HG02571 (cell line): ENCODE measurements around the gene MSTN.
"Not testable (repeated sequence)": the region's sequence is repeated elsewhere in the genome, so short reads cannot be mapped to it uniquely, and the experiment has no call there.

Source experiments
- ATAC-seq: cut with Tn5 transposase; IDR thresholded peaks from one replicate; pipeline ENCODE4 v1.9.1; 2021; ENCODE audit warnings: mild to moderate bottlenecking, moderate library complexity; ENCODE audit not compliant: unreplicated experiment

MSTN gene

GRCh38 chr2:190065839-190066238 is 3.3 kb upstream of the MSTN start:
- no peak for ATAC-seq

DNA sequence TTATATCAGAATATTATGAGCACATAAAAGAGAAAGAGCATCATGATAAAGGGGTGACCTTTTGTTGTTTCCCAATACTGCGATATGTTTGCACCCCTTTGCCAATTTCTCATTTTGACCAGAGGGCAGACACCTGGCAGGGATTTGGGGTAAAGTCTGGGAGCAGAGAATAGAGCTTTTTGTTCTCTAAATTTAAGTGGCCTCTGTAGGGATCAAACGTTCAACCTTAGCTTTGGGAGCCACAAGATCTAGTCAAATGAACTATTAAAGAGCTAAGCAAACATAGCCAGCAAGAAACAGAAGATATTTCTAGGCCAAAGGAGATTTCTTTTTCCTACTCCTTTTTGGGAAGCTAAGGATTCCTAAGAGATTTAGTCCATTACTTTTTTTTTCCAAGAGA is 1.1 kb upstream of the MSTN start:
- ATAC-seq, result no peak

- no peak for ATAC-seq
Observed at GRCh38 chr2:190062053-190062452, 476 bp downstream of the MSTN start.

- ATAC-seq, result no peak
Observed at GRCh38 chr2:190060626-190061025, 1.9 kb downstream of the MSTN start.

DNA sequence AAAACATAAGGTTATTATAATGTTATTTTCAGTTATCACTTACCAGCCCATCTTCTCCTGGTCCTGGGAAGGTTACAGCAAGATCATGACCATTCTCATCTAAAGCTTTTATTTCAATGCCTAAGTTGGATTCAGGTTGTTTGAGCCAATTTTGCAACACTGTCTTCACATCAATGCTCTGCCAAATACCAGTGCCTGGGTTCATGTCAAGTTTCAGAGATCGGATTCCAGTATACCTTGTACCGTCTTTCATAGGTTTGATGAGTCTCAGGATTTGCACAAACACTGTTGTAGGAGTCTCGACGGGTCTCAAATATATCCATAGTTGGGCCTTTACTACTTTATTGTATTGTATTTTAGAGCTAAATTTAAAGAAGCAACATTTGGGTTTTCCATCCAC is 2.5 kb downstream of the MSTN start:
- ATAC-seq, result no peak

DNA sequence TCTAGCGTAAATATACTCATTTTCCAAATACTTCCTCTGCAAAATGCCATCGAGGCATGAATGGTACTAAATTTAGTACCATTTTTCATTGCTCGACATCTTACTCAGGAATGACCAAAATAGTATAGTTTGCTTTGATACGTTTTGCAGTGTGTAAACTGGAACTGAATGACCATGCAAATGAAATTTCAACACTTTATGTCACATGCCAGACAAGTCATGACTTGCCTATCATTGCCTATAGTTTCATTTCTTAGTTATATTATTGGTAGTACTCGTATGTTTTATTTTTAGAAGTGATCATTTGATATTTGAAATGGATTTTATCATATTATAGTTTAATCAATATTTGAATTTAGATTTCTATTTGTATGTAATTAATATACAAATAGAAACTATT is 9.1 kb downstream of the MSTN start:
- ATAC-seq, result no peak

GRCh38 chr2:190052307-190052706 is 10.2 kb downstream of the MSTN start:
- no peak for ATAC-seq

- no peak for ATAC-seq
Observed at GRCh38 chr2:190051223-190051622, 11.3 kb downstream of the MSTN start.

- no peak for ATAC-seq
Observed at GRCh38 chr2:190050001-190050400, 12.5 kb downstream of the MSTN start.

GRCh38 chr2:190044866-190045265 is 17.7 kb downstream of the MSTN start:
- no peak for ATAC-seq

DNA sequence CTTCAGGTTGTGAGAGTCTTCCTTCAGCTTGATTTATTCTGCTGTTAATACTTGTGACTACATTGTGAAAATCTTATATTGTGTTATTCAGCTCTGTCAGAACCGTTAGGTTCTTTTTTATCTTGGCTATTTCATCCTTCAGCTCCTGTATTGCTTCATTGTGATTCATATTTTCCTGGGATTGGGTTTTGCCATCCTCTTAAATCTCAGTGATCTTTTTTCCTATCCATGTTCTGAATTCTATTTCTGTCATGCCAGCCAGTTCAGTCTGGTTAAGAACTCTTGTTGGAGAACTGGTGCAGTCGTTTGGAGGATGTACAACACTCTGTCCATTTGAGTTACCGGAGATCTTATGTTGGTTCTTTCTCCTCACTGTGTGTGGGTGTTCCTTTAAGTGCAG is 19.1 kb downstream of the MSTN start:
- ATAC-seq, result no peak

GRCh38 chr2:190036071-190036470 is 26.5 kb downstream of the MSTN start:
- no peak for ATAC-seq

GRCh38 chr2:190034417-190034816 is 28.1 kb downstream of the MSTN start:
- not testable (repeated sequence) for ATAC-seq

GRCh38 chr2:190031969-190032618 is 30.4 kb downstream of the MSTN start:
- no peak for ATAC-seq

- peak; percentile 51 for ATAC-seq
Observed at GRCh38 chr2:190023860-190024259, 38.7 kb downstream of the MSTN start.

GRCh38 chr2:190020720-190021119 is 41.8 kb downstream of the MSTN start:
- ATAC-seq, result no peak

DNA sequence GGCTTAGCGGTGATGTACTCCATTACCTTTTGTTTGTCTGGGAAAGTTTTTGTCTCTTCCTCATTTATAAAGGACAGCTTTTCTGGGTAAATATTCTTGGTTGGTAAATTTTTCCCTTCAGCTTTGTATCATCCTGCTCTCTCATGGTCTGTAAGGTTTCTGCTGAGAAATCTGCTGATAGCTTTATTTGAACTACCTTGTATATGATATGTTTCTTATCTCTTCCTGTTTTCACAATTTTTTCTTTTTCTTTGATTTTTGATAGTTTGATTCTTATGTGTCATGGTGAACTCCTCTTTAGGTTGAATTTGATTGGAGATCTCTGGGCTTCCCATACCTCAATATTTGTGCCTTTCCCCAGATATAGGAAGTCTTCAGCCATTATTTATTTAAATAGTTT is 44.7 kb downstream of the MSTN start:
- ATAC-seq, result no peak

DNA sequence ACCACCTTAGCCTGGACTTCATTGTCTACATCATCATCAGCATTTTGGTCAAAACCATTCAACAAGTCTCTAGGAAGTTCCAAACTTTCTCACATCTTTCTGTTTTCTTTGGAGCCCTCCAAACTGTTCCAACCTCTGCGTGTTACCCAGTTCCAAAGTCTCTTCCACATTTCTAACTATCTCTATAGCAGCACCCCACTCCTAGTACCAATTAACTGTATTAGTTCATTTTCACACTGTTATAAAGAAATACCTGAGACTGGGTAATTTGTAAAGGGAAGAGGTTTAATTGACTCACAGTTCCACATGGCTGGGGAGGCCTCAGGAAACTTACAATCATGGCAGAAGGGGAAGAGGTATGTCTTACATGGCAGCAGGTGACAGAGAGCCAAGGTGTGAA is 46.6 kb downstream of the MSTN start:
- not testable (repeated sequence) for ATAC-seq
